HepG2 (cell line): Measurements from ENCODE around the gene HOXD3.

Experiments
- E2F1 ChIP-seq: sonication (generic); formaldehyde crosslinking; IDR thresholded peaks from 2 replicates; pipeline ENCODE4 v1.5.0; 2020; ENCODE audit warnings: missing genetic modification reagents
- EZH2 ChIP-seq: conservative IDR thresholded peaks from 2 replicates; pipeline ENCODE4 v1.6.1; 2012; ENCODE audit warnings: mild to moderate bottlenecking, low read depth, low read length, moderate library complexity
- GFI1 ChIP-seq: sonication (generic); formaldehyde crosslinking; IDR thresholded peaks from 2 replicates; pipeline ENCODE4 v1.5.0; 2020; ENCODE audit warnings: missing genetic modification reagents, mild to moderate bottlenecking, borderline replicate concordance
- HINFP ChIP-seq: sonication (generic); formaldehyde crosslinking; IDR thresholded peaks from 2 replicates; pipeline ENCODE4 v1.4.0; 2020; ENCODE audit warnings: low read depth, mild to moderate bottlenecking, missing genetic modification reagents
- POLR2AphosphoS5 ChIP-seq: IDR thresholded peaks from 2 replicates; pipeline ENCODE4 v1.6.1; 2012; ENCODE audit warnings: low read depth, low read length
- SMC3 ChIP-seq: IDR thresholded peaks from 2 replicates; pipeline ENCODE4 v1.6.1; 2011; ENCODE audit warnings: low read length, improper control_type of control experiment
- ZMYM4 ChIP-seq: sonication (generic); formaldehyde crosslinking; IDR thresholded peaks from 2 replicates; pipeline ENCODE4 v1.8.1; 2023; ENCODE audit warnings: mild to moderate bottlenecking, missing genetic modification reagents
- ZNF609 ChIP-seq: sonication (generic); formaldehyde crosslinking; IDR thresholded peaks from 2 replicates; pipeline ENCODE4 v1.4.0; 2020; ENCODE audit warnings: mild to moderate bottlenecking, missing genetic modification reagents, borderline replicate concordance
- ZNF800 ChIP-seq: sonication (generic); formaldehyde crosslinking; IDR thresholded peaks from 2 replicates; pipeline ENCODE4 v1.4.0; 2020; ENCODE audit warnings: missing genetic modification reagents
- ZSCAN9 ChIP-seq: IDR thresholded peaks from 2 replicates; pipeline ENCODE4 v1.6.1; 2016; ENCODE audit warnings: borderline replicate concordance
- TF ChIP-seq, protein P1 (sequence below): sonication (generic); formaldehyde crosslinking; IDR thresholded peaks from 2 replicates; pipeline ENCODE4 v1.5.0; 2020; ENCODE audit warnings: mild to moderate bottlenecking, missing genetic modification reagents, moderate library complexity
- TF ChIP-seq, protein P2 (sequence below): sonication (generic); formaldehyde crosslinking; IDR thresholded peaks from 2 replicates; pipeline ENCODE4 v1.5.0; 2020; ENCODE audit warnings: missing genetic modification reagents, mild to moderate bottlenecking, borderline replicate concordance
- TF ChIP-seq, protein P3 (sequence below): sonication (generic); formaldehyde crosslinking; IDR thresholded peaks from 2 replicates; pipeline ENCODE4 v1.4.0; 2020; ENCODE audit warnings: missing genetic modification reagents, mild to moderate bottlenecking, borderline replicate concordance

DNA sequence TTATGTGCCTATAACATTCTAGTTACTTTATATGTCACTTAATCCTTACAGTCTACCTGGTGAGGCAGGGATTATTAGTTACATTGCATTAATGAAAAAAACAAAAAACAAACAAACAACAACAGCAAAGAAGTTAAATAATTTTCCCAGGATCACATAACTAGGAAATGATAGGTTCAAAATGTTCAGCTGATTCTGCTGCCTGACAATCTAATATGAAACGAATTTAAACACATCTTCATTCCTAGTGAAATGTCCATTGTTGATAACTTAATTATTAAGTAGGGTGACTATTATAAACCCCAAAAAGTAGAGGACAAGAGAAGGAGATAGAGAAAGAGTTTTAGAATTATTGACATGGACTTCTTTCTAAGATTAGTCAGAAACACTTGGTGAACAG, 54.0 kb downstream of the HOXD3 start:
- TF ChIP-seq, protein P1, sequence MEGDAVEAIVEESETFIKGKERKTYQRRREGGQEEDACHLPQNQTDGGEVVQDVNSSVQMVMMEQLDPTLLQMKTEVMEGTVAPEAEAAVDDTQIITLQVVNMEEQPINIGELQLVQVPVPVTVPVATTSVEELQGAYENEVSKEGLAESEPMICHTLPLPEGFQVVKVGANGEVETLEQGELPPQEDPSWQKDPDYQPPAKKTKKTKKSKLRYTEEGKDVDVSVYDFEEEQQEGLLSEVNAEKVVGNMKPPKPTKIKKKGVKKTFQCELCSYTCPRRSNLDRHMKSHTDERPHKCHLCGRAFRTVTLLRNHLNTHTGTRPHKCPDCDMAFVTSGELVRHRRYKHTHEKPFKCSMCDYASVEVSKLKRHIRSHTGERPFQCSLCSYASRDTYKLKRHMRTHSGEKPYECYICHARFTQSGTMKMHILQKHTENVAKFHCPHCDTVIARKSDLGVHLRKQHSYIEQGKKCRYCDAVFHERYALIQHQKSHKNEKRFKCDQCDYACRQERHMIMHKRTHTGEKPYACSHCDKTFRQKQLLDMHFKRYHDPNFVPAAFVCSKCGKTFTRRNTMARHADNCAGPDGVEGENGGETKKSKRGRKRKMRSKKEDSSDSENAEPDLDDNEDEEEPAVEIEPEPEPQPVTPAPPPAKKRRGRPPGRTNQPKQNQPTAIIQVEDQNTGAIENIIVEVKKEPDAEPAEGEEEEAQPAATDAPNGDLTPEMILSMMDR, result no peak
- no peak for TF ChIP-seq POLR2AphosphoS5
- TF ChIP-seq, protein P2, sequence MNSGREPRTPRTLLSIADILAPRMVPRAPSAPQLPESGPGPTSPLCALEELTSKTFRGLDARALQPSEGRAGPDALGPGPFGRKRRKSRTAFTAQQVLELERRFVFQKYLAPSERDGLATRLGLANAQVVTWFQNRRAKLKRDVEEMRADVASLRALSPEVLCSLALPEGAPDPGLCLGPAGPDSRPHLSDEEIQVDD (CRISPR knock-in tag), result no peak
- no peak for TF ChIP-seq HINFP
- TF ChIP-seq, protein P3, sequence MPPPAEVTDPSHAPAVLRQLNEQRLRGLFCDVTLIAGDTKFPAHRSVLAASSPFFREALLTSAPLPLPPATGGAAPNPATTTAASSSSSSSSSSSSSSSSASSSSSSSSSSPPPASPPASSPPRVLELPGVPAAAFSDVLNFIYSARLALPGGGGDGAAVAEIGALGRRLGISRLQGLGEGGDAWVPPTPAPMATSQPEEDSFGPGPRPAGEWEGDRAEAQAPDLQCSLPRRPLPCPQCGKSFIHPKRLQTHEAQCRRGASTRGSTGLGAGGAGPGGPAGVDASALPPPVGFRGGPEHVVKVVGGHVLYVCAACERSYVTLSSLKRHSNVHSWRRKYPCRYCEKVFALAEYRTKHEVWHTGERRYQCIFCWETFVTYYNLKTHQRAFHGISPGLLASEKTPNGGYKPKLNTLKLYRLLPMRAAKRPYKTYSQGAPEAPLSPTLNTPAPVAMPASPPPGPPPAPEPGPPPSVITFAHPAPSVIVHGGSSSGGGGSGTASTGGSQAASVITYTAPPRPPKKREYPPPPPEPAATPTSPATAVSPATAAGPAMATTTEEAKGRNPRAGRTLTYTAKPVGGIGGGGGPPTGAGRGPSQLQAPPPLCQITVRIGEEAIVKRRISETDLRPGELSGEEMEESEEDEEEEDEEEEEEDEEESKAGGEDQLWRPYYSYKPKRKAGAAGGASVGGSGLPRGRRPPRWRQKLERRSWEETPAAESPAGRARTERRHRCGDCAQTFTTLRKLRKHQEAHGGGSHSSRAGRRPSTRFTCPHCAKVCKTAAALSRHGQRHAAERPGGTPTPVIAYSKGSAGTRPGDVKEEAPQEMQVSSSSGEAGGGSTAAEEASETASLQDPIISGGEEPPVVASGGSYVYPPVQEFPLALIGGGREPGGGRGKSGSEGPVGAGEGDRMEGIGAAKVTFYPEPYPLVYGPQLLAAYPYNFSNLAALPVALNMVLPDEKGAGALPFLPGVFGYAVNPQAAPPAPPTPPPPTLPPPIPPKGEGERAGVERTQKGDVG (CRISPR knock-in tag), result no peak
- TF ChIP-seq ZMYM4 (CRISPR knock-in tag), result no peak
- TF ChIP-seq ZSCAN9 (CRISPR knock-in tag), result no peak
- no peak for TF ChIP-seq GFI1 (CRISPR knock-in tag)
- TF ChIP-seq E2F1 (CRISPR knock-in tag), result no peak
- TF ChIP-seq EZH2, result no peak
- no peak for TF ChIP-seq ZNF609 (CRISPR knock-in tag)
- no peak for TF ChIP-seq ZNF800
- TF ChIP-seq SMC3, result no peak
